HepG2 (cell line): Measurements from ENCODE around the gene C1QB. TPM values are rescaled to one million over a fixed set of nuclear protein-coding genes. Genes with fewer than 3 reads are reported as not detected.

Experiments used
- ELF4 ChIP-seq: sonication (generic); formaldehyde crosslinking; IDR thresholded peaks from 2 replicates; pipeline ENCODE4 v1.5.0; 2020; ENCODE audit warnings: missing genetic modification reagents, mild to moderate bottlenecking, moderate library complexity, borderline replicate concordance
- HES4 ChIP-seq: sonication (generic); formaldehyde crosslinking; IDR thresholded peaks from 2 replicates; pipeline ENCODE4 v1.9.0; 2021; ENCODE audit warnings: mild to moderate bottlenecking, missing genetic modification reagents, borderline replicate concordance
- NAIF1 ChIP-seq: sonication (generic); formaldehyde crosslinking; IDR thresholded peaks from 2 replicates; pipeline ENCODE4 v1.5.0; 2020; ENCODE audit warnings: mild to moderate bottlenecking, missing genetic modification reagents, borderline replicate concordance
- PHF8 ChIP-seq: sonication (generic); formaldehyde crosslinking; IDR thresholded peaks from 2 replicates; pipeline ENCODE4 v1.5.0; 2020; ENCODE audit warnings: missing genetic modification reagents
- RARG ChIP-seq: sonication (generic); formaldehyde crosslinking; IDR thresholded peaks from 2 replicates; pipeline ENCODE4 v1.4.0; 2020; ENCODE audit warnings: low read depth, mild to moderate bottlenecking, missing genetic modification reagents
- SMC3 ChIP-seq: IDR thresholded peaks from 2 replicates; pipeline ENCODE4 v1.6.1; 2011; ENCODE audit warnings: low read length, improper control_type of control experiment
- SNAI1 ChIP-seq: sonication (generic); formaldehyde crosslinking; IDR thresholded peaks from 2 replicates; pipeline ENCODE4 v1.5.0; 2020; ENCODE audit warnings: mild to moderate bottlenecking, missing genetic modification reagents, borderline replicate concordance
- WIZ ChIP-seq: sonication (generic); formaldehyde crosslinking; IDR thresholded peaks from 2 replicates; pipeline ENCODE4 v1.5.1; 2020; ENCODE audit warnings: mild to moderate bottlenecking, missing genetic modification reagents
- ZFP90 ChIP-seq: sonication (generic); formaldehyde crosslinking; IDR thresholded peaks from 2 replicates; pipeline ENCODE4 v1.8.0; 2022; ENCODE audit warnings: missing genetic modification reagents, mild to moderate bottlenecking, inconsistent platforms, borderline replicate concordance
- ZMAT3 ChIP-seq: sonication (generic); formaldehyde crosslinking; conservative IDR thresholded peaks from 2 replicates; pipeline ENCODE4 v1.7.0; 2021; ENCODE audit warnings: missing genetic modification reagents
- ZMYM4 ChIP-seq: sonication (generic); formaldehyde crosslinking; IDR thresholded peaks from 2 replicates; pipeline ENCODE4 v1.8.1; 2023; ENCODE audit warnings: mild to moderate bottlenecking, missing genetic modification reagents
- ZNF224 ChIP-seq: sonication (generic); formaldehyde crosslinking; IDR thresholded peaks from 2 replicates; pipeline ENCODE4 v1.5.0; 2020; ENCODE audit warnings: mild to moderate bottlenecking, missing genetic modification reagents
- ZNF292 ChIP-seq: sonication (generic); formaldehyde crosslinking; IDR thresholded peaks from 2 replicates; pipeline ENCODE4 v1.8.1; 2022; ENCODE audit warnings: mild to moderate bottlenecking, low read depth, missing genetic modification reagents, borderline replicate concordance
- ZNF564 ChIP-seq: sonication (generic); formaldehyde crosslinking; IDR thresholded peaks from 2 replicates; pipeline ENCODE4 v1.8.1; 2023; ENCODE audit warnings: mild to moderate bottlenecking, missing genetic modification reagents
- ZNF773 ChIP-seq: sonication (generic); formaldehyde crosslinking; IDR thresholded peaks from 2 replicates; pipeline ENCODE4 v1.4.0; 2020; ENCODE audit warnings: missing genetic modification reagents, borderline replicate concordance
- polyA plus RNA-seq, 8 experiments: library from polyadenylated mRNA; depleted of rRNA in 3 of 8; stranded (reverse) in 7 of 8; unstranded in 1 of 8; fragments of >200 nt; fragmentation: Illumina TruSeq in 4 of 8; extraction: Trizol in 4 of 8; gene quantifications; 2 replicates each; pipeline versions ENCODE4 v1.2.1 to v1.2.3, GENCODE V29; 2011 to 2016; ENCODE audit warnings: low read depth in 4 of 8, missing spikeins in 1 of 8, mixed read lengths in 1 of 8; ENCODE audit not compliant: insufficient read depth in 1 of 8
- total RNA-seq, 5 experiments: library from RNA; depleted of rRNA; stranded (reverse); fragments of >200 nt; fragmentation: Illumina TruSeq; extraction: Trizol; gene quantifications; 2 replicates each; pipeline ENCODE4 v1.2.3, GENCODE V29; 2016; ENCODE audit warnings: low read depth in 1 of 5
- TF ChIP-seq, protein P1 (sequence below): sonication (generic); formaldehyde crosslinking; IDR thresholded peaks from 2 replicates; pipeline ENCODE4 v1.4.0; 2020; ENCODE audit warnings: mild to moderate bottlenecking, missing genetic modification reagents
- TF ChIP-seq, protein P2 (sequence below): IDR thresholded peaks from 2 replicates; pipeline ENCODE4 v1.6.1; 2016; ENCODE audit warnings: low read depth, control low read depth
- TF ChIP-seq, protein P3 (sequence below): sonication (generic); formaldehyde crosslinking; IDR thresholded peaks from 2 replicates; pipeline ENCODE4 v1.4.0; 2020; ENCODE audit warnings: missing genetic modification reagents
- TF ChIP-seq, protein P4 (sequence below): sonication (generic); formaldehyde crosslinking; IDR thresholded peaks from 2 replicates; pipeline ENCODE4 v1.4.0; 2020; ENCODE audit warnings: missing genetic modification reagents, borderline replicate concordance
- TF ChIP-seq, protein P5 (sequence below): sonication (generic); formaldehyde crosslinking; IDR thresholded peaks from 2 replicates; pipeline ENCODE4 v1.4.0; 2020; ENCODE audit warnings: missing genetic modification reagents
- TF ChIP-seq, protein P6 (sequence below): sonication (generic); formaldehyde crosslinking; IDR thresholded peaks from 2 replicates; pipeline ENCODE4 v1.8.0; 2022; ENCODE audit warnings: mild to moderate bottlenecking, missing genetic modification reagents

The C1QB gene
- total and polyA plus RNA-seq, 2 of the 13 experiments (the other 11 are each of a cell fraction or from before 2014, with no cell fraction given), result not detected

DNA sequence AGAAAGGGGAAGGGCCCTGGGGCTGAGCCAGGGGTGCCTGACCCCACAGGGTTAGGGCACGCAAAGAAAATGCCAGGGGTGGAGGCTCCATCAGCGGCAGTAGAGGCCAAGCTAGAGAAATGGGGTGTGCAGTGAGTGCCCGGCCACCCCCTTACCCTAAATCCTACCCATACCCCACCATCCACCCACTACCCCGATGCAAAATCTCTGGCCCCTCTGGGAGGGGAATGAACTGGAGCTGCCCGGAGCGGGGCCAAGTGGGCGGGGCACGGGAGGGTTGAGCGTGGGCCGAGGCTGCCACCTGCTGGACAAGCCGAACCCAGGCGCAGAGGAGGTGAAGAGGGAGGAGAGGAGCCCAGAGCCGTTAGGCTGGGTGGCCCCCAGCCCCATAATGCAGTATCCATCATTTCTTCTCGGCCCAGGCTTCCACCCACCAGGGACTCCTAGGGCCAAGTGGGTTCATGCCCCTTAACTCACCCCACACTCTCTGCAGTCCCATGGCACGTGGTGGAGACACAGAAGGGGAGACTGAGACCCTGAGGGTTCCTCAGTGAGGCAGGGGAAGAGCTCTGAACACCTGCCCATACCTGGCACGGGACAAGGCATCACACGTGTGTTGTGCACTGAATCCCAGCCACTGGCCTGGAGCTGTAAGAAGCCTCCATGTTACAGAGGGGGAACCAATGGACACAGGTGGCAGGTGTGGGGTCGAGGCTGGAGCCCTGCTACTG lies 11.0 kb upstream of the C1QB start (continued):
- TF ChIP-seq ZNF564, result no peak
- TF ChIP-seq, protein P1, sequence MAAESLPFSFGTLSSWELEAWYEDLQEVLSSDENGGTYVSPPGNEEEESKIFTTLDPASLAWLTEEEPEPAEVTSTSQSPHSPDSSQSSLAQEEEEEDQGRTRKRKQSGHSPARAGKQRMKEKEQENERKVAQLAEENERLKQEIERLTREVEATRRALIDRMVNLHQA (CRISPR knock-in tag), result no peak
- no peak for TF ChIP-seq WIZ (CRISPR knock-in tag)
- TF ChIP-seq, protein P2, sequence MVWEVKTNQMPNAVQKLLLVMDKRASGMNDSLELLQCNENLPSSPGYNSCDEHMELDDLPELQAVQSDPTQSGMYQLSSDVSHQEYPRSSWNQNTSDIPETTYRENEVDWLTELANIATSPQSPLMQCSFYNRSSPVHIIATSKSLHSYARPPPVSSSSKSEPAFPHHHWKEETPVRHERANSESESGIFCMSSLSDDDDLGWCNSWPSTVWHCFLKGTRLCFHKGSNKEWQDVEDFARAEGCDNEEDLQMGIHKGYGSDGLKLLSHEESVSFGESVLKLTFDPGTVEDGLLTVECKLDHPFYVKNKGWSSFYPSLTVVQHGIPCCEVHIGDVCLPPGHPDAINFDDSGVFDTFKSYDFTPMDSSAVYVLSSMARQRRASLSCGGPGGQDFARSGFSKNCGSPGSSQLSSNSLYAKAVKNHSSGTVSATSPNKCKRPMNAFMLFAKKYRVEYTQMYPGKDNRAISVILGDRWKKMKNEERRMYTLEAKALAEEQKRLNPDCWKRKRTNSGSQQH (CRISPR knock-in tag), result no peak
- TF ChIP-seq ZNF224 (CRISPR knock-in tag), result no peak
- TF ChIP-seq, protein P3, sequence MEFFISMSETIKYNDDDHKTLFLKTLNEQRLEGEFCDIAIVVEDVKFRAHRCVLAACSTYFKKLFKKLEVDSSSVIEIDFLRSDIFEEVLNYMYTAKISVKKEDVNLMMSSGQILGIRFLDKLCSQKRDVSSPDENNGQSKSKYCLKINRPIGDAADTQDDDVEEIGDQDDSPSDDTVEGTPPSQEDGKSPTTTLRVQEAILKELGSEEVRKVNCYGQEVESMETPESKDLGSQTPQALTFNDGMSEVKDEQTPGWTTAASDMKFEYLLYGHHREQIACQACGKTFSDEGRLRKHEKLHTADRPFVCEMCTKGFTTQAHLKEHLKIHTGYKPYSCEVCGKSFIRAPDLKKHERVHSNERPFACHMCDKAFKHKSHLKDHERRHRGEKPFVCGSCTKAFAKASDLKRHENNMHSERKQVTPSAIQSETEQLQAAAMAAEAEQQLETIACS (CRISPR knock-in tag), result no peak
- TF ChIP-seq HES4 (CRISPR knock-in tag), result no peak
- TF ChIP-seq, protein P4, sequence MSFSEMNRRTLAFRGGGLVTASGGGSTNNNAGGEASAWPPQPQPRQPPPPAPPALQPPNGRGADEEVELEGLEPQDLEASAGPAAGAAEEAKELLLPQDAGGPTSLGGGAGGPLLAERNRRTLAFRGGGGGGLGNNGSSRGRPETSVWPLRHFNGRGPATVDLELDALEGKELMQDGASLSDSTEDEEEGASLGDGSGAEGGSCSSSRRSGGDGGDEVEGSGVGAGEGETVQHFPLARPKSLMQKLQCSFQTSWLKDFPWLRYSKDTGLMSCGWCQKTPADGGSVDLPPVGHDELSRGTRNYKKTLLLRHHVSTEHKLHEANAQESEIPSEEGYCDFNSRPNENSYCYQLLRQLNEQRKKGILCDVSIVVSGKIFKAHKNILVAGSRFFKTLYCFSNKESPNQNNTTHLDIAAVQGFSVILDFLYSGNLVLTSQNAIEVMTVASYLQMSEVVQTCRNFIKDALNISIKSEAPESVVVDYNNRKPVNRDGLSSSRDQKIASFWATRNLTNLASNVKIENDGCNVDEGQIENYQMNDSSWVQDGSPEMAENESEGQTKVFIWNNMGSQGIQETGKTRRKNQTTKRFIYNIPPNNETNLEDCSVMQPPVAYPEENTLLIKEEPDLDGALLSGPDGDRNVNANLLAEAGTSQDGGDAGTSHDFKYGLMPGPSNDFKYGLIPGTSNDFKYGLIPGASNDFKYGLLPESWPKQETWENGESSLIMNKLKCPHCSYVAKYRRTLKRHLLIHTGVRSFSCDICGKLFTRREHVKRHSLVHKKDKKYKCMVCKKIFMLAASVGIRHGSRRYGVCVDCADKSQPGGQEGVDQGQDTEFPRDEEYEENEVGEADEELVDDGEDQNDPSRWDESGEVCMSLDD (CRISPR knock-in tag), result no peak
- TF ChIP-seq ZMAT3 (CRISPR knock-in tag), result no peak
- TF ChIP-seq ELF4, result no peak
- TF ChIP-seq, protein P5, sequence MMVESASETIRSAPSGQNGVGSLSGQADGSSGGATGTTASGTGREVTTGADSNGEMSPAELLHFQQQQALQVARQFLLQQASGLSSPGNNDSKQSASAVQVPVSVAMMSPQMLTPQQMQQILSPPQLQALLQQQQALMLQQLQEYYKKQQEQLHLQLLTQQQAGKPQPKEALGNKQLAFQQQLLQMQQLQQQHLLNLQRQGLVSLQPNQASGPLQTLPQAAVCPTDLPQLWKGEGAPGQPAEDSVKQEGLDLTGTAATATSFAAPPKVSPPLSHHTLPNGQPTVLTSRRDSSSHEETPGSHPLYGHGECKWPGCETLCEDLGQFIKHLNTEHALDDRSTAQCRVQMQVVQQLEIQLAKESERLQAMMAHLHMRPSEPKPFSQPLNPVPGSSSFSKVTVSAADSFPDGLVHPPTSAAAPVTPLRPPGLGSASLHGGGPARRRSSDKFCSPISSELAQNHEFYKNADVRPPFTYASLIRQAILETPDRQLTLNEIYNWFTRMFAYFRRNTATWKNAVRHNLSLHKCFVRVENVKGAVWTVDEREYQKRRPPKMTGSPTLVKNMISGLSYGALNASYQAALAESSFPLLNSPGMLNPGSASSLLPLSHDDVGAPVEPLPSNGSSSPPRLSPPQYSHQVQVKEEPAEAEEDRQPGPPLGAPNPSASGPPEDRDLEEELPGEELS (CRISPR knock-in tag), result no peak
- no peak for TF ChIP-seq NAIF1
- TF ChIP-seq ZNF292 (CRISPR knock-in tag), result no peak
- peak; percentile 58; the same call in 1 of the 2 replicates for TF ChIP-seq SMC3
- no peak for TF ChIP-seq SNAI1
- TF ChIP-seq ZFP90, result no peak
- TF ChIP-seq ZNF773 (CRISPR knock-in tag), result no peak
- no peak for TF ChIP-seq ZMYM4
- TF ChIP-seq, protein P6, sequence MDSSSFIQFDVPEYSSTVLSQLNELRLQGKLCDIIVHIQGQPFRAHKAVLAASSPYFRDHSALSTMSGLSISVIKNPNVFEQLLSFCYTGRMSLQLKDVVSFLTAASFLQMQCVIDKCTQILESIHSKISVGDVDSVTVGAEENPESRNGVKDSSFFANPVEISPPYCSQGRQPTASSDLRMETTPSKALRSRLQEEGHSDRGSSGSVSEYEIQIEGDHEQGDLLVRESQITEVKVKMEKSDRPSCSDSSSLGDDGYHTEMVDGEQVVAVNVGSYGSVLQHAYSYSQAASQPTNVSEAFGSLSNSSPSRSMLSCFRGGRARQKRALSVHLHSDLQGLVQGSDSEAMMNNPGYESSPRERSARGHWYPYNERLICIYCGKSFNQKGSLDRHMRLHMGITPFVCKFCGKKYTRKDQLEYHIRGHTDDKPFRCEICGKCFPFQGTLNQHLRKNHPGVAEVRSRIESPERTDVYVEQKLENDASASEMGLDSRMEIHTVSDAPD, result no peak
- no peak for TF ChIP-seq PHF8 (CRISPR knock-in tag)
- no peak for TF ChIP-seq RARG (CRISPR knock-in tag)
